ENCODE measurements around the gene MT3. TPM values are rescaled to one million over a fixed set of nuclear protein-coding genes. Genes with fewer than 3 reads are reported as not detected.

The MT3 gene
- total RNA-seq, 1 donor from 2014 or later: not detected

- H3K27ac Mint-ChIP-seq (ENCODE audit: unreplicated experiment): no peak overlapping the region
- peaks cover 45% of the 10 kb centered on the region for H3K27me3 Mint-ChIP-seq (ENCODE audit: low read depth)
- no peaks in the 10 kb centered on the region for H3K9me3 Mint-ChIP-seq
- no peaks in the 10 kb centered on the region for H3K36me3 Mint-ChIP-seq (ENCODE audit: low read depth)
- H3K4me1 Mint-ChIP-seq: no peaks in the 10 kb centered on the region
- no peak overlapping the region for H3K4me3 Mint-ChIP-seq
- DNase-seq (ENCODE audit: low read depth, low spot score): no peak
- TF ChIP-seq CTCF (conservative IDR thresholded peaks at IDR 0.05): no peak
These were observed 5.8 kb upstream of the MT3 start for GRCh38 chr16:56583351-56584168.

GRCh38 chr16:56584276-56584675 is 5.1 kb upstream of the MT3 start:
- Mint-ChIP-seq H3K27me3 (ENCODE audit: low read depth) (peaks cover 52% of the 10 kb centered on the region), H3K9me3 (no peaks in the 10 kb centered on the region), H3K4me1 (peaks cover 4% of the 10 kb centered on the region), H3K27ac (ENCODE audit: unreplicated experiment) (no peak overlapping the region), H3K4me3 (no peak overlapping the region), H3K36me3 (ENCODE audit: low read depth) (no peaks in the 10 kb centered on the region)
- TF ChIP-seq CTCF (conservative IDR thresholded peaks at IDR 0.05): no peak
- no peak for DNase-seq (ENCODE audit: low read depth, low spot score)

GRCh38 chr16:56588781-56589140 is 567 bp upstream of the MT3 start:
- Mint-ChIP-seq H3K36me3 (ENCODE audit: low read depth) (no peaks in the 10 kb centered on the region), H3K4me1 (peaks cover 13% of the 10 kb centered on the region), H3K4me3 (peak overlapping the region; percentile 83), H3K9me3 (no peaks in the 10 kb centered on the region), H3K27ac (ENCODE audit: unreplicated experiment) (no peak overlapping the region), H3K27me3 (ENCODE audit: low read depth) (peaks cover 85% of the 10 kb centered on the region)
- DNase-seq (ENCODE audit: low read depth, low spot score): no peak
- no peak for TF ChIP-seq CTCF (conservative IDR thresholded peaks at IDR 0.05)

- H3K27me3 Mint-ChIP-seq (ENCODE audit: low read depth): peaks cover 83% of the 10 kb centered on the region
- H3K9me3 Mint-ChIP-seq: no peaks in the 10 kb centered on the region
- DNase-seq (ENCODE audit: low read depth, low spot score): no peak
- peaks cover 13% of the 10 kb centered on the region for H3K4me1 Mint-ChIP-seq
- H3K4me3 Mint-ChIP-seq: no peak overlapping the region
- H3K27ac Mint-ChIP-seq (ENCODE audit: unreplicated experiment): no peak overlapping the region
- no peak for TF ChIP-seq CTCF (conservative IDR thresholded peaks at IDR 0.05)
- no peaks in the 10 kb centered on the region for H3K36me3 Mint-ChIP-seq (ENCODE audit: low read depth)
These were observed 2.2 kb downstream of the MT3 start for GRCh38 chr16:56591377-56592060.

- no peak for DNase-seq (ENCODE audit: low read depth, low spot score)
- no peak overlapping the region for H3K27ac Mint-ChIP-seq (ENCODE audit: unreplicated experiment)
These were observed 4.4 kb downstream of the MT3 start for GRCh38 chr16:56593573-56594291.

More at GRCh38 chr16:56593573-56594291, 4.4 kb downstream of the MT3 start:
- no peak for TF ChIP-seq CTCF (conservative IDR thresholded peaks at IDR 0.05)
- peaks cover 12% of the 10 kb centered on the region for H3K4me1 Mint-ChIP-seq
- peaks cover 3% of the 10 kb centered on the region for H3K9me3 Mint-ChIP-seq
- H3K27me3 Mint-ChIP-seq (ENCODE audit: low read depth): peaks cover 78% of the 10 kb centered on the region
- no peak overlapping the region for H3K4me3 Mint-ChIP-seq
- no peaks in the 10 kb centered on the region for H3K36me3 Mint-ChIP-seq (ENCODE audit: low read depth)
